GM12878 (cell line): Measurements from ENCODE around the gene AGAP3. TPM values are rescaled to one million over a fixed set of nuclear protein-coding genes. Genes with fewer than 3 reads are reported as not detected.

ENCODE experiments used
- BCL3 ChIP-seq: IDR thresholded peaks from 2 replicates; pipeline ENCODE4 v1.6.1; 2011; ENCODE audit warnings: borderline replicate concordance, low read depth, mild to moderate bottlenecking, moderate library complexity, low read length; ENCODE audit not compliant: insufficient read depth, poor library complexity, severe bottlenecking
- KDM1A ChIP-seq: fragments of 200-600 bp; sonication (generic); IDR thresholded peaks from 2 replicates; pipeline ENCODE4 v1.6.1; 2016; ENCODE audit warnings: borderline replicate concordance
- PKNOX1 ChIP-seq: fragments of 450-650 bp; IDR thresholded peaks from 2 replicates; pipeline ENCODE4 v1.6.1; 2016; ENCODE audit warnings: mild to moderate bottlenecking
- polyA plus RNA-seq, 11 experiments: library from polyadenylated mRNA; depleted of rRNA in 4 of 11; unstranded in 6 of 11; stranded (reverse) in 5 of 11; fragments of >200 nt; fragmentation: Nextera tagmentation in 4 of 11; fragmentation: Illumina TruSeq in 1 of 11; extraction: Ambion mirVana in 4 of 11; extraction: Trizol in 1 of 11; gene quantifications; 1 replicate in 1 of 11; 2 replicates in 10 of 11; pipeline versions ENCODE4 v1.2.1 to v1.2.3, GENCODE V29; 2011 to 2016; ENCODE audit warnings: inconsistent platforms in 2 of 11, missing spikeins in 2 of 11, low read depth in 1 of 11
- total RNA-seq, 4 experiments: library from RNA; depleted of rRNA in 3 of 4; stranded (reverse); fragments of >200 nt in 3 of 4; fragmentation: Illumina TruSeq in 1 of 4; extraction: Trizol in 1 of 4; gene quantifications; 2 replicates each; pipeline versions ENCODE4 v1.2.1 to v1.2.3, GENCODE V29; 2013 to 2021

Gene AGAP3
- total and polyA plus RNA-seq, 10 of the 15 experiments (the other 5 are each of a cell fraction or from before 2014, with no cell fraction given): 1.8 to 68.1 (median 15.7) TPM

GRCh38 chr7:151193203-151193978 is 107.1 kb downstream of the AGAP3 start (continued):
- no peak for TF ChIP-seq PKNOX1
- TF ChIP-seq KDM1A: no peak
- TF ChIP-seq BCL3: no peak

Other genes starting within 250 kb of the AGAP3 start
Only the 7 nearest of the 16 such genes appear.
- gene ATG9B, start 62.0 kb upstream of the AGAP3 start, total RNA-seq (2014; rRNA removed): 0.05 TPM in 1 of 2 replicates, not detected in the other
- gene ATG9B, start 62.0 kb upstream of the AGAP3 start, total RNA-seq (2014; rRNA removed; fragmentation: Illumina TruSeq; extraction: Trizol): 0.09 TPM in 1 of 2 replicates, not detected in the other
- 0.36 and 0.48 TPM in 2 replicates for gene ATG9B, start 62.0 kb upstream of the AGAP3 start, total RNA-seq (2021)
- 0.01 and 0.13 TPM in 2 replicates for gene ATG9B, start 62.0 kb upstream of the AGAP3 start, polyA plus RNA-seq (2011; rRNA removed)
- 0.12 TPM in 1 of 2 replicates, not detected in the other for gene ATG9B, start 62.0 kb upstream of the AGAP3 start, polyA plus RNA-seq (2014; fragmentation: Illumina TruSeq; extraction: Trizol)
- under 1 TPM in 1 of 2 experiments, not detected in 1; 0.04 TPM for gene ATG9B, start 62.0 kb upstream of the AGAP3 start, polyA plus RNA-seq (2014; fragmentation: Nextera tagmentation; extraction: Ambion mirVana)
- gene ATG9B, start 62.0 kb upstream of the AGAP3 start, polyA plus RNA-seq (2014; rRNA removed): 0.13 and 0.62 TPM in 2 replicates
- under 1 TPM; 0.24 to 0.83 TPM for gene ATG9B, start 62.0 kb upstream of the AGAP3 start, polyA plus RNA-seq (2016; fragmentation: Nextera tagmentation; extraction: Ambion mirVana)
- gene ABCB8, start 58.0 kb upstream of the AGAP3 start, total RNA-seq (2014; rRNA removed): 26.3 and 27.4 TPM in 2 replicates
- 9.1 and 10.8 TPM in 2 replicates for gene ABCB8, start 58.0 kb upstream of the AGAP3 start, total RNA-seq (2014; rRNA removed; fragmentation: Illumina TruSeq; extraction: Trizol)
- gene ABCB8, start 58.0 kb upstream of the AGAP3 start, total RNA-seq (2021): 30.6 and 34.7 TPM in 2 replicates
- gene ABCB8, start 58.0 kb upstream of the AGAP3 start, polyA plus RNA-seq (2011; rRNA removed): 3.8 and 9.6 TPM in 2 replicates
- gene ABCB8, start 58.0 kb upstream of the AGAP3 start, polyA plus RNA-seq (2014; fragmentation: Illumina TruSeq; extraction: Trizol): 4.7 and 11.5 TPM in 2 replicates
- gene ABCB8, start 58.0 kb upstream of the AGAP3 start, polyA plus RNA-seq (2014; fragmentation: Nextera tagmentation; extraction: Ambion mirVana): 1 to 10 TPM in 1 of 2 experiments, under 1 TPM in 1; 0.77 to 1.2 TPM
- 24.7 and 27.3 TPM in 2 replicates for gene ABCB8, start 58.0 kb upstream of the AGAP3 start, polyA plus RNA-seq (2014; rRNA removed)
- 10 to 100 TPM; 30.5 to 34.8 TPM for gene ABCB8, start 58.0 kb upstream of the AGAP3 start, polyA plus RNA-seq (2016; fragmentation: Nextera tagmentation; extraction: Ambion mirVana)
- gene ASIC3, start 37.9 kb upstream of the AGAP3 start, total RNA-seq (2014; rRNA removed): 0.16 TPM in 1 of 2 replicates, not detected in the other
- 0.51 TPM in 1 of 2 replicates, not detected in the other for gene ASIC3, start 37.9 kb upstream of the AGAP3 start, total RNA-seq (2014; rRNA removed; fragmentation: Illumina TruSeq; extraction: Trizol)
- gene ASIC3, start 37.9 kb upstream of the AGAP3 start, total RNA-seq (2021): 1.0 and 1.5 TPM in 2 replicates
- 0.07 and 0.09 TPM in 2 replicates for gene ASIC3, start 37.9 kb upstream of the AGAP3 start, polyA plus RNA-seq (2011; rRNA removed)
- gene ASIC3, start 37.9 kb upstream of the AGAP3 start, polyA plus RNA-seq (2014; fragmentation: Illumina TruSeq; extraction: Trizol): 0.47 TPM in 1 of 2 replicates, not detected in the other
- gene ASIC3, start 37.9 kb upstream of the AGAP3 start, polyA plus RNA-seq (2014; fragmentation: Nextera tagmentation; extraction: Ambion mirVana): not detected
- gene ASIC3, start 37.9 kb upstream of the AGAP3 start, polyA plus RNA-seq (2014; rRNA removed): 0.55 and 1.4 TPM in 2 replicates
- gene ASIC3, start 37.9 kb upstream of the AGAP3 start, polyA plus RNA-seq (2016; fragmentation: Nextera tagmentation; extraction: Ambion mirVana): under 1 TPM; 0.24 to 0.40 TPM
- gene CDK5, start 28.6 kb upstream of the AGAP3 start, total RNA-seq (2014; rRNA removed): 25.9 and 30.3 TPM in 2 replicates
- 18.2 and 19.4 TPM in 2 replicates for gene CDK5, start 28.6 kb upstream of the AGAP3 start, total RNA-seq (2014; rRNA removed; fragmentation: Illumina TruSeq; extraction: Trizol)
- 19.1 and 19.7 TPM in 2 replicates for gene CDK5, start 28.6 kb upstream of the AGAP3 start, total RNA-seq (2021)
- gene CDK5, start 28.6 kb upstream of the AGAP3 start, polyA plus RNA-seq (2011; rRNA removed): 20.2 and 24.5 TPM in 2 replicates
- 13.9 and 19.4 TPM in 2 replicates for gene CDK5, start 28.6 kb upstream of the AGAP3 start, polyA plus RNA-seq (2014; fragmentation: Illumina TruSeq; extraction: Trizol)
- 1 to 10 TPM; 1.5 to 8.1 TPM for gene CDK5, start 28.6 kb upstream of the AGAP3 start, polyA plus RNA-seq (2014; fragmentation: Nextera tagmentation; extraction: Ambion mirVana)
- gene CDK5, start 28.6 kb upstream of the AGAP3 start, polyA plus RNA-seq (2014; rRNA removed): 23.5 and 27.6 TPM in 2 replicates
- 10 to 100 TPM; 33.1 to 33.4 TPM for gene CDK5, start 28.6 kb upstream of the AGAP3 start, polyA plus RNA-seq (2016; fragmentation: Nextera tagmentation; extraction: Ambion mirVana)
- 50.7 and 51.0 TPM in 2 replicates for gene SLC4A2, start 26.9 kb upstream of the AGAP3 start, total RNA-seq (2014; rRNA removed)
- gene SLC4A2, start 26.9 kb upstream of the AGAP3 start, total RNA-seq (2014; rRNA removed; fragmentation: Illumina TruSeq; extraction: Trizol): 15.6 and 17.4 TPM in 2 replicates
- 69.1 and 78.6 TPM in 2 replicates for gene SLC4A2, start 26.9 kb upstream of the AGAP3 start, total RNA-seq (2021)
- gene SLC4A2, start 26.9 kb upstream of the AGAP3 start, polyA plus RNA-seq (2011; rRNA removed): 10.8 and 25.8 TPM in 2 replicates
- gene SLC4A2, start 26.9 kb upstream of the AGAP3 start, polyA plus RNA-seq (2014; fragmentation: Illumina TruSeq; extraction: Trizol): 2.9 and 21.9 TPM in 2 replicates
- gene SLC4A2, start 26.9 kb upstream of the AGAP3 start, polyA plus RNA-seq (2014; fragmentation: Nextera tagmentation; extraction: Ambion mirVana): 10 to 100 TPM in 1 of 2 experiments, 1 to 10 TPM in 1; 2.7 to 12.1 TPM
- gene SLC4A2, start 26.9 kb upstream of the AGAP3 start, polyA plus RNA-seq (2014; rRNA removed): 63.8 and 68.7 TPM in 2 replicates
- 10 to 100 TPM; 34.4 to 38.9 TPM for gene SLC4A2, start 26.9 kb upstream of the AGAP3 start, polyA plus RNA-seq (2016; fragmentation: Nextera tagmentation; extraction: Ambion mirVana)
- 84.3 and 93.9 TPM in 2 replicates for gene FASTK, start 5.7 kb upstream of the AGAP3 start, total RNA-seq (2014; rRNA removed)
- 22.8 and 26.6 TPM in 2 replicates for gene FASTK, start 5.7 kb upstream of the AGAP3 start, total RNA-seq (2014; rRNA removed; fragmentation: Illumina TruSeq; extraction: Trizol)
- gene FASTK, start 5.7 kb upstream of the AGAP3 start, total RNA-seq (2021): 79.2 and 82.0 TPM in 2 replicates
- 13.0 and 26.9 TPM in 2 replicates for gene FASTK, start 5.7 kb upstream of the AGAP3 start, polyA plus RNA-seq (2011; rRNA removed)
- 8.5 and 23.7 TPM in 2 replicates for gene FASTK, start 5.7 kb upstream of the AGAP3 start, polyA plus RNA-seq (2014; fragmentation: Illumina TruSeq; extraction: Trizol)
- gene FASTK, start 5.7 kb upstream of the AGAP3 start, polyA plus RNA-seq (2014; fragmentation: Nextera tagmentation; extraction: Ambion mirVana): 1 to 10 TPM in 1 of 2 experiments, under 1 TPM in 1; 0.19 to 4.1 TPM
- gene FASTK, start 5.7 kb upstream of the AGAP3 start, polyA plus RNA-seq (2014; rRNA removed): 102 and 123 TPM in 2 replicates
- gene FASTK, start 5.7 kb upstream of the AGAP3 start, polyA plus RNA-seq (2016; fragmentation: Nextera tagmentation; extraction: Ambion mirVana): 10 to 100 TPM; 86.3 to 96.5 TPM
- gene TMUB1, start 3.0 kb upstream of the AGAP3 start, total RNA-seq (2014; rRNA removed): 48.2 and 51.6 TPM in 2 replicates
- gene TMUB1, start 3.0 kb upstream of the AGAP3 start, total RNA-seq (2014; rRNA removed; fragmentation: Illumina TruSeq; extraction: Trizol): 10.8 and 12.3 TPM in 2 replicates
- 74.7 and 79.5 TPM in 2 replicates for gene TMUB1, start 3.0 kb upstream of the AGAP3 start, total RNA-seq (2021)
- gene TMUB1, start 3.0 kb upstream of the AGAP3 start, polyA plus RNA-seq (2011; rRNA removed): 4.9 and 17.8 TPM in 2 replicates
- 1.4 and 11.9 TPM in 2 replicates for gene TMUB1, start 3.0 kb upstream of the AGAP3 start, polyA plus RNA-seq (2014; fragmentation: Illumina TruSeq; extraction: Trizol)
- gene TMUB1, start 3.0 kb upstream of the AGAP3 start, polyA plus RNA-seq (2014; fragmentation: Nextera tagmentation; extraction: Ambion mirVana): under 1 TPM in 1 of 2 experiments, not detected in 1; 0.27 TPM
- 63.9 and 74.4 TPM in 2 replicates for gene TMUB1, start 3.0 kb upstream of the AGAP3 start, polyA plus RNA-seq (2014; rRNA removed)
- gene TMUB1, start 3.0 kb upstream of the AGAP3 start, polyA plus RNA-seq (2016; fragmentation: Nextera tagmentation; extraction: Ambion mirVana): 10 to 100 TPM; 41.3 to 48.4 TPM